Stimulated activated CD8-positive, alpha-beta memory T cell treated with anti-CD3 and anti-CD28 coated beads, Interleukin-15, amount 100 ng/mL, for 24 hours (primary cell): ENCODE data around the gene DLGAP1.

Experiments
- DNase-seq: peaks from one replicate; pipeline ENCODE4 v3.0.0-alpha.2; 2020; ENCODE audit warnings: low read depth

DLGAP1 gene

GRCh38 chr18:3995476-3996102, 459.5 kb downstream of the DLGAP1 start:
- no peak for DNase-seq

GRCh38 chr18:3993941-3994687, 461.0 kb downstream of the DLGAP1 start:
- DNase-seq: no peak

- no peak for DNase-seq
Measured at GRCh38 chr18:3985664-3986063, 469.4 kb downstream of the DLGAP1 start.

GRCh38 chr18:3985020-3985419, 470.1 kb downstream of the DLGAP1 start:
- DNase-seq: no peak

- no peak for DNase-seq
Measured at GRCh38 chr18:3984163-3984757, 470.8 kb downstream of the DLGAP1 start.

GRCh38 chr18:3983351-3983969, 471.6 kb downstream of the DLGAP1 start:
- no peak for DNase-seq

GRCh38 chr18:3982541-3982940, 472.6 kb downstream of the DLGAP1 start:
- DNase-seq: no peak

GRCh38 chr18:3979024-3979423, 476.1 kb downstream of the DLGAP1 start:
- DNase-seq: no peak

GRCh38 chr18:3973191-3973850, 481.8 kb downstream of the DLGAP1 start:
- DNase-seq: no peak

GRCh38 chr18:3972291-3972930, 482.7 kb downstream of the DLGAP1 start:
- no peak for DNase-seq

- no peak for DNase-seq
Measured at GRCh38 chr18:3970929-3971328, 484.2 kb downstream of the DLGAP1 start.

- no peak for DNase-seq
Measured at GRCh38 chr18:3967359-3968180, 487.5 kb downstream of the DLGAP1 start.

GRCh38 chr18:3966642-3967358, 488.3 kb downstream of the DLGAP1 start:
- DNase-seq: no peak

GRCh38 chr18:3966246-3966641, 488.9 kb downstream of the DLGAP1 start:
- no peak for DNase-seq

GRCh38 chr18:3960977-3961376, 494.1 kb downstream of the DLGAP1 start:
- no peak for DNase-seq

GRCh38 chr18:3960142-3960541, 495.0 kb downstream of the DLGAP1 start:
- no peak for DNase-seq

- DNase-seq: no peak
Measured at GRCh38 chr18:3952031-3952430, 503.1 kb downstream of the DLGAP1 start.

GRCh38 chr18:3950668-3951404, 504.3 kb downstream of the DLGAP1 start:
- DNase-seq: no peak

GRCh38 chr18:3948958-3949357, 506.1 kb downstream of the DLGAP1 start:
- no peak for DNase-seq

GRCh38 chr18:3947383-3947782, 507.7 kb downstream of the DLGAP1 start:
- DNase-seq: no peak
